ENCODE results near the gene XYLB.

Gene XYLB

GRCh38 chr3:38353151-38353550, 6.6 kb downstream of the XYLB start:
- no peak for TF ChIP-seq CTCF (IDR thresholded peaks at IDR 0.05; ENCODE audit: insufficient read depth, low read depth, low read length, missing control alignments)
- DNase-seq (ENCODE audit: low read depth): peak; percentile 37
- H3K4me3 ChIP-seq (ENCODE audit: low read length): no peak overlapping the region

- no peak for TF ChIP-seq CTCF (IDR thresholded peaks at IDR 0.05; ENCODE audit: insufficient read depth, low read depth, low read length, missing control alignments)
- peak; percentile 68 for DNase-seq (ENCODE audit: low read depth)
- H3K4me3 ChIP-seq (ENCODE audit: low read length): no peak overlapping the region
These were observed 8.2 kb downstream of the XYLB start for GRCh38 chr3:38354588-38355330.

GRCh38 chr3:38359038-38359437, 12.5 kb downstream of the XYLB start:
- no peak for DNase-seq (ENCODE audit: low read depth)
- no peak overlapping the region for H3K4me3 ChIP-seq (ENCODE audit: low read length)
- no peak for TF ChIP-seq CTCF (IDR thresholded peaks at IDR 0.05; ENCODE audit: insufficient read depth, low read depth, low read length, missing control alignments)

GRCh38 chr3:38360345-38360744, 13.8 kb downstream of the XYLB start:
- TF ChIP-seq CTCF (IDR thresholded peaks at IDR 0.05; ENCODE audit: insufficient read depth, low read depth, low read length, missing control alignments): no peak
- no peak overlapping the region for H3K4me3 ChIP-seq (ENCODE audit: low read length)
- DNase-seq (ENCODE audit: low read depth): no peak

GRCh38 chr3:38361496-38361895, 14.9 kb downstream of the XYLB start:
- TF ChIP-seq CTCF (IDR thresholded peaks at IDR 0.05; ENCODE audit: insufficient read depth, low read depth, low read length, missing control alignments): no peak
- H3K4me3 ChIP-seq (ENCODE audit: low read length): no peak overlapping the region
- no peak for DNase-seq (ENCODE audit: low read depth)

- no peak for TF ChIP-seq CTCF (IDR thresholded peaks at IDR 0.05; ENCODE audit: insufficient read depth, low read depth, low read length, missing control alignments)
- no peak for DNase-seq (ENCODE audit: low read depth)
- no peak overlapping the region for H3K4me3 ChIP-seq (ENCODE audit: low read length)
These were observed 16.2 kb downstream of the XYLB start for GRCh38 chr3:38362825-38363224.

Measured in epithelial cell of esophagus (primary cell).